IgD-negative memory B cell (primary cell): ENCODE measurements around the gene FCN1. TPM values are rescaled to one million over a fixed set of nuclear protein-coding genes. Genes with fewer than 3 reads are reported as not detected.

Source experiments
- H3K27ac Mint-ChIP-seq, 3 donors: one replicate each; pipeline ENCODE4 v1.8.0; 2020 to 2022; ENCODE audit warnings: mild to moderate bottlenecking in 3 of 3, mixed read lengths in 3 of 3, moderate library complexity in 1 of 3
- H3K27me3 Mint-ChIP-seq: one replicate; pipeline ENCODE4 v1.8.0; 2021; ENCODE audit warnings: mixed read lengths
- H3K36me3 Mint-ChIP-seq: one replicate; pipeline ENCODE4 v1.8.0; 2020; ENCODE audit warnings: mild to moderate bottlenecking, mixed read lengths
- H3K4me1 Mint-ChIP-seq, 3 donors: one replicate each; pipeline ENCODE4 v1.8.0; 2020 to 2022; ENCODE audit warnings: mixed read lengths in 3 of 3, mild to moderate bottlenecking in 1 of 3
- H3K4me3 Mint-ChIP-seq, 4 donors: one replicate each; pipeline ENCODE4 v1.8.0; 2020 to 2022; ENCODE audit warnings: mild to moderate bottlenecking in 4 of 4, mixed read lengths in 4 of 4, moderate library complexity in 3 of 4
- H3K9me3 Mint-ChIP-seq, 3 donors: one replicate each; pipeline ENCODE4 v1.8.0; 2020 to 2021; ENCODE audit warnings: mixed read lengths in 3 of 3, mild to moderate bottlenecking in 1 of 3
- polyA plus RNA-seq: library from polyadenylated mRNA; unstranded; fragments of 300-500 nt; fragmentation: Illumina TruSeq; gene quantifications from one replicate; pipeline ENCODE4 v1.2.3, GENCODE V29; 2021

The FCN1 gene
- polyA plus RNA-seq, 1 donor from 2014 or later = 9.5 TPM

- H3K36me3 Mint-ChIP-seq = no peaks in the 10 kb centered on the region
- peaks cover 43% of the 10 kb centered on the region for H3K27me3 Mint-ChIP-seq
- H3K9me3 Mint-ChIP-seq = peaks cover 0 to 6% (median 5%) of the 10 kb centered on the region in 3 donors
- H3K27ac Mint-ChIP-seq = no peak overlapping the region
- H3K4me1 Mint-ChIP-seq = peaks cover 13 to 23% (median 17%) of the 10 kb centered on the region in 3 donors
- H3K4me3 Mint-ChIP-seq = no peak overlapping the region
These were observed 18.1 kb upstream of the FCN1 start for GRCh38 chr9:134935701-134936345.

- peaks cover 46% of the 10 kb centered on the region for H3K27me3 Mint-ChIP-seq
- H3K4me3 Mint-ChIP-seq = peak overlapping the region in 1 of 4 donors; percentile 14
- no peak overlapping the region for H3K27ac Mint-ChIP-seq
- peaks cover 3% of the 10 kb centered on the region for H3K36me3 Mint-ChIP-seq
- peaks cover 0 to 8% (median 5%) of the 10 kb centered on the region in 3 donors for H3K9me3 Mint-ChIP-seq
- H3K4me1 Mint-ChIP-seq = peaks cover 17 to 27% (median 20%) of the 10 kb centered on the region in 3 donors
These were observed 17.4 kb upstream of the FCN1 start for GRCh38 chr9:134935056-134935640.

DNA sequence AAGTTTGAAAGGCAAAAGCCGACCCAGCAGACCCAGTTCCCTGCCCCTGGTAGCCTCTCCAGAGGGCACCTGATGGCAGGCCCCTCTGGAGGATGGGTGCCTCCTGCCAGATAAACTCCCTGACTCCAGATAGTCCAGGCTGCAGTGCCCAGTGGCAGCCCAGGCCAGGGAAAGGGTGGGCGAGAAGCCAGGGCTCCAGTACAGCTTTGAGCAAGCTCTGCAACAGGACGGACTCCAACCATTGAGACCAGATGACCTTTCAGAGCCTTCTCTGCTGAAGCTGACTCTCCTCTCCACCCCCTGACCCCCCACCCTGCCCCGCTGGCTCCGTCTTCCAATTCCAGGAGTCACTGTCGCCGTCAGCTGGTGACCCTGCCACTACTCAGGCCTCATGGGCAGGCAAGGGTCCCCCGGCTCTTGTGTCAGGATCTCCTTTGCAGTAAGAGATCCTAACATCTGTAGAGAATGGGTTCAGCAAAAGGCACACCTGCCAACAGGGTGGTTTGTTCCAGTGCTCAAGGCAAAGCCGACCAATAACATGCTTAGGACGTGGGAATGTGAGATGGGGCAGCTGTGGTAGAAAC lies 15.5 kb upstream of the FCN1 start:
- Mint-ChIP-seq H3K4me1 (peaks cover 21 to 34% (median 23%) of the 10 kb centered on the region in 3 donors), H3K4me3 (peak overlapping the region in 1 of 4 donors; percentile 37)

DNA sequence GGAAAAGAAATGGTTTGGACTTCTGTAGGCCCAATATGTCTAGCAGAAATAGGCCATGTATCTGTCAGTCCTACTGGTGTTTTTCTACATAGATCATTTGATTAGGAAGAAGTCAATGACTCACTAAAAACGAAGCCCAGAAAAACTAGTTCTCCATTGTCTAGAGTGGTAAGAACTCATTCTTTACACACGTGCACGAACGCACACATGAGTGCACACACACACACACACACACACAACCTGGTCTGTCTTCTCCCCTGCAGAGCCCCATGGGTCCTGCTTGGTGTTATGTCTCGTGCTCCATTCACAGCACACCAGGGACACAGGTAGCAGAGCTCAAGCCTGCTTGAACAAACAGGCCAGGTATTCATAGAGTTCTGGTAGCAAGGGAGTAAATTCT lies 14.9 kb upstream of the FCN1 start:
- H3K4me1 Mint-ChIP-seq = peaks cover 21 to 34% (median 26%) of the 10 kb centered on the region in 3 donors
- no peak overlapping the region for H3K27ac Mint-ChIP-seq
- H3K9me3 Mint-ChIP-seq = peaks cover 0 to 8% (median 5%) of the 10 kb centered on the region in 3 donors
- peaks cover 64% of the 10 kb centered on the region for H3K27me3 Mint-ChIP-seq
- H3K36me3 Mint-ChIP-seq = peaks cover 3% of the 10 kb centered on the region
- H3K4me3 Mint-ChIP-seq = no peak overlapping the region

More for the DNA sequence above, 15.5 kb upstream of the FCN1 start:
- peaks cover 60% of the 10 kb centered on the region for H3K27me3 Mint-ChIP-seq
- H3K27ac Mint-ChIP-seq = no peak overlapping the region
- peaks cover 3% of the 10 kb centered on the region for H3K36me3 Mint-ChIP-seq
- peaks cover 0 to 8% (median 5%) of the 10 kb centered on the region in 3 donors for H3K9me3 Mint-ChIP-seq

- H3K4me3 Mint-ChIP-seq = peak overlapping the region in 1 of 4 donors; percentile 41
- H3K9me3 Mint-ChIP-seq = peaks cover 0 to 8% (median 5%) of the 10 kb centered on the region in 3 donors
- peaks cover 21 to 30% (median 22%) of the 10 kb centered on the region in 3 donors for H3K4me1 Mint-ChIP-seq
- peaks cover 61% of the 10 kb centered on the region for H3K27me3 Mint-ChIP-seq
- peaks cover 3% of the 10 kb centered on the region for H3K36me3 Mint-ChIP-seq
- peak overlapping the region in 1 of 3 donors; percentile 64 for H3K27ac Mint-ChIP-seq
These were observed 14.5 kb upstream of the FCN1 start for GRCh38 chr9:134932171-134932570.

- H3K9me3 Mint-ChIP-seq = peaks cover 0 to 9% (median 5%) of the 10 kb centered on the region in 3 donors
- peaks cover 13 to 17% (median 15%) of the 10 kb centered on the region in 3 donors for H3K4me1 Mint-ChIP-seq
- peaks cover 62% of the 10 kb centered on the region for H3K27me3 Mint-ChIP-seq
- H3K27ac Mint-ChIP-seq = peak overlapping the region in 1 of 3 donors; percentile 65
- H3K4me3 Mint-ChIP-seq = peak overlapping the region in 3 of 4 donors; percentile 23 to 89 (median 67)
- peaks cover 3% of the 10 kb centered on the region for H3K36me3 Mint-ChIP-seq
These were observed 12.7 kb upstream of the FCN1 start for GRCh38 chr9:134930398-134930797.

DNA sequence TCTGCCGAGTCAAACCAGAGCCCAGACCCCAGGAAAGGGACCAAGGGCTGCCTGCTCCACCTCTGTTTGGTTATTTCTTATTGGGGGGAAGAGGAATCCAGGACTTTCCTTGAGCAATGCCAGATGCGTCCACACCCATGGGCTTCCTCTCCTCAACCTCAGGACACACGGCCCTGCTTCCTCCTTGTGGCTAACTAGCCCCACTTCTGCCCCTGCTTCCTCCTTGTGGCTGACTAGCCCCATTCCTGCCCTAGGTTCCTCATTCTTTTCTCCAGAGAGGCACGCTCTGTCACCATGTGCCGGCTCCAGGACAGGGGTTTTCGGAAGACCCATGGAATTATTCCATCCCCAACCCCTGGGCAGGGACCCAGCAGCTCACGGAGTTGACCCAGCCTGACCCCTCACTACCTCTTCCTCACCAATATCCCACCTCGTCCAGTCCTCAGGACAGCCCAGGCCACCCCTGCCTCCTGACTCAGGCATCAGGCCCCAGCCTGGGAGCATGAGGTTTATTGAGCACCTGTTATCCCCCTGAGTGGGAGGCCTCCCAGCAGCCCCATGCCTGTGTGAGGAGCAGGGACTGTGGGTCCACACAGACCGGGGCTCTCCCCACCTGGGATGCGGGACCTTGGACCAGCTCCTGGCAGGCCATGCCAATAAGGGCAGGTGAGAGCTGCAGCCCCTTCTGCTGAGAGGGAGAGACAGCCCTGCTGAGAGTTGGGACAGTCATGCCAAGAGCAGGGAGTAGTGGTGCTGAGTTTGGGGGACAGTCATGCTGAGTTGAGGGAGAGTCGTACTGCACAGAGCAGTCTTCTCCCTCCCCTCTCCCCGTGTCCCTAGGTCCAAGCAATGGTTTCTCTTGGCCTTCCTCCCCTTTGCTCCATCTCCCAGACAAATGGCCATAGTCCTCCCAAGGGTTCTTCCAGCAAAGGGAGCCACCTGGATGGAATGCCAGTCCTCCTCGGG lies 11.8 kb upstream of the FCN1 start:
- Mint-ChIP-seq H3K27me3 (peaks cover 54% of the 10 kb centered on the region), H3K9me3 (peaks cover 0 to 11% (median 5%) of the 10 kb centered on the region in 3 donors), H3K4me1 (peaks cover 13 to 15% (median 14%) of the 10 kb centered on the region in 3 donors), H3K27ac (no peak overlapping the region), H3K36me3 (peaks cover 3% of the 10 kb centered on the region), H3K4me3 (peak overlapping the region in 1 of 4 donors; percentile 5)

DNA sequence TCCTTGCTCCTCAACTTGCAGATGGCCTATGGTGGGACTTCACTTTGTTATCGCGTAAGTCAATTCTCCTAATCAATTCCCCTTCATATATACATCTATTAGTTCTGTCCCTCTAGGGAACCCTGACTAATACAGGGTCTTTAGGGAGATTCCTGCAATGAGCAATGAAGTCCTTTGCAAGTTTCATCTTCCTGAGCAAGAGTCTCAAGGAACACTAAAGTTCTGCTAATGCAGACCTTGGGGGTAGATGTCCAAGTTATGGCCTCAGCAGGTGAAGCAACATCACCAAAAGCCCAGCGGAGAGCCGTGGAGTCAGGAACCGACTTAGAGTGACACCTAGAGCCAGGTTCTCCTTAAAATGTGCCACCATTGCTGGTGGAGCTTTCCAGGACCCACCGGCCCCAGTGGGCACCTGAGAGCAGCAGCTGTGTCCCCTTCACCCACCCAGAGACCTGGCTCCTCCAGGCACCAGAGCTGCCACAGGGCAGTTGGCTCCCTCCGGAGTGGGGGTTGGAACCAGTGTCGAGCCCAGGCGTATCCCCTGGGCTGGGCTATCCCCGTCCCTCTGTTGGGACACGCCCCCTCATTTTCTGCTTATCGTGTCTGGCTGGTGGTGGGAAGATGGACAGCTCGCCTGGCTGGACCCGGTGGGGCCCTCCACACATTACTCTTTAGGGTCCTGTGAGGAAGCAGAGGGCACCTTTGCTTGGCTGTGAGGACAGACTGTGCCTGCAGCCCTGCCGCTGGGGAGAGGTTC lies 10.9 kb upstream of the FCN1 start:
- Mint-ChIP-seq H3K27ac (no peak overlapping the region), H3K36me3 (peaks cover 3% of the 10 kb centered on the region), H3K27me3 (peaks cover 46% of the 10 kb centered on the region), H3K4me1 (peaks cover 13 to 14% (median 14%) of the 10 kb centered on the region in 3 donors), H3K4me3 (no peak overlapping the region), H3K9me3 (peaks cover 0 to 11% (median 5%) of the 10 kb centered on the region in 3 donors)

DNA sequence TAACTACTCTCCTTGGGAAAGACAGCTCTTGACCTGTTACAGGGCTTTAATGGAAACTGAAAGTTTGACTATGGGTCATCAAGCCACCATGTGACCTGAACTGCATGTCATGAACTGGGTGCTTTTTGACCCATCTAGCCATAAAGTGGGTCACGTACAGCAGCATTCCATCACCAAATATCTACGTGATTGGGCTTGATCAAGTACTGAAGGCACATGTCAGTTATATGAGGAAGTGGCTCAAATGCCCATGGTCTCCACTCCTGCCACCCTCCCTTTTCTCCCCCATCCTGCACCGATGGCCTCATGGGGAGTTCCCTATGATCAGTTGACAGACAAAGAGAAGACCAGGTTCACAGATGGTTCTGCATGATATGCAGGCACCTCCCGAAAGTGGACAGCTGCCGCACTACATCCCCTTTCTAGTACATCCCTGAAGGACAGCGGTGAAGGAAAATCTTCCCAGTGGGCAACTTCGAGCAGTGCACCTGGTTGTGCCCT lies 7.3 kb upstream of the FCN1 start:
- no peaks in the 10 kb centered on the region for H3K36me3 Mint-ChIP-seq
- H3K27ac Mint-ChIP-seq = no peak overlapping the region
- H3K9me3 Mint-ChIP-seq = peaks cover 0 to 3% (median 2%) of the 10 kb centered on the region in 3 donors
- H3K4me1 Mint-ChIP-seq = peaks cover under 1 to 9% (median 7%) of the 10 kb centered on the region in 3 donors
- H3K4me3 Mint-ChIP-seq = no peak overlapping the region
- peaks cover 28% of the 10 kb centered on the region for H3K27me3 Mint-ChIP-seq

DNA sequence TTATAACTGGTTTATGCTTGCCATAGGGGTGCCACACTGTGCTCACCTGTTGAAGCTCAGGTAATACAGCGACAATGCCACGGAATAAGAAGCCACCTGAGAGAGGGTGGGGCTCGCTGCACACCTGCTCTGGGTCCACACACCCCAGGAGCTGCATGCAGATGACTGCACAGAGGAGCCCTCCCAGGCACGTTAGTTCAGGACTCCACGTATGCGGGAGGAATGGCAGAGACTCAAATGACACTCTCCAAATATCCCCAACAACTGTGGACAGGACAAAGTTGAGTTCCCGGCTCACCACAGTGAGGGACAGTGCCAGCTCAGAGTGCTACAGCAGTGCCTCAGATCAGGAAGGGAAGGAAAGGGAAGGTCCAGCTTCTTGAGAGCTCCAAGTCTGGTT lies 5.8 kb upstream of the FCN1 start:
- no peak overlapping the region for H3K4me3 Mint-ChIP-seq
- H3K27ac Mint-ChIP-seq = no peak overlapping the region
- peaks cover 17% of the 10 kb centered on the region for H3K27me3 Mint-ChIP-seq
- no peaks in the 10 kb centered on the region for H3K36me3 Mint-ChIP-seq
- H3K9me3 Mint-ChIP-seq = peaks cover 5 to 11% (median 6%) of the 10 kb centered on the region in 3 donors
- peaks cover 0 to 3% (median 0%) of the 10 kb centered on the region in 3 donors for H3K4me1 Mint-ChIP-seq

GRCh38 chr9:134922932-134923240 lies 5.2 kb upstream of the FCN1 start:
- H3K27ac Mint-ChIP-seq = no peak overlapping the region
- no peak overlapping the region for H3K4me3 Mint-ChIP-seq
- peaks cover 13% of the 10 kb centered on the region for H3K27me3 Mint-ChIP-seq
- peaks cover 5 to 11% (median 6%) of the 10 kb centered on the region in 3 donors for H3K9me3 Mint-ChIP-seq
- H3K4me1 Mint-ChIP-seq = peaks cover 0 to 2% (median 0%) of the 10 kb centered on the region in 3 donors
- no peaks in the 10 kb centered on the region for H3K36me3 Mint-ChIP-seq

- H3K36me3 Mint-ChIP-seq = no peaks in the 10 kb centered on the region
- no peaks in the 10 kb centered on the region for H3K4me1 Mint-ChIP-seq
- H3K27me3 Mint-ChIP-seq = peaks cover 11% of the 10 kb centered on the region
- H3K4me3 Mint-ChIP-seq = no peak overlapping the region
- H3K9me3 Mint-ChIP-seq = peaks cover 5 to 11% (median 6%) of the 10 kb centered on the region in 3 donors
- no peak overlapping the region for H3K27ac Mint-ChIP-seq
These were observed 4.6 kb upstream of the FCN1 start for GRCh38 chr9:134922066-134922931.

DNA sequence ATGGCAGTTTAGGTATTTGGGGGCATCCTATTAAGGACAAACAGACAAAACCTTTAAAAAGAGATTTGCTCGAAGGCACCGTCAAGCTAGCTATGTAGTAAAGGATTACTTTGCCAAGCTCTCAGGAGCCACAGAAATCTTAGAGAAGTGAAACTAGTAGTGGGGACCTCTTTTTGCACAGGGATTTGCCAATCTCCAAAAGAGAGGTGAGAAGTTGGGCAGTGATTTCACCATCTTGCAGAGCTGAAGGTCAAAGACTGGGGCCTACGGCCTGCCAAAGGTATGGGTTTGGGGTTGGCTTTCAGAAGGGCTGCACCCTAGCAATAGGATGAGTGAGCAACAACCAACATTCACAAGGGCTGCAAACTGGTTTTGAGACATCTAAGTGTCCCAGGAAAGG lies 1.6 kb upstream of the FCN1 start:
- H3K36me3 Mint-ChIP-seq = no peaks in the 10 kb centered on the region
- no peak overlapping the region for H3K27ac Mint-ChIP-seq
- no peak overlapping the region for H3K4me3 Mint-ChIP-seq

More for the DNA sequence above, 1.6 kb upstream of the FCN1 start:
- H3K27me3 Mint-ChIP-seq = peaks cover 14% of the 10 kb centered on the region
- peaks cover 5 to 9% (median 6%) of the 10 kb centered on the region in 3 donors for H3K9me3 Mint-ChIP-seq
- no peaks in the 10 kb centered on the region for H3K4me1 Mint-ChIP-seq
